GM12892 (cell line): ENCODE results near the gene PACC1.

ENCODE experiments used
- POLR2A ChIP-seq: IDR thresholded peaks from 2 replicates; pipeline ENCODE4 v1.6.1; 2011; ENCODE audit warnings: low read depth, low read length, control low read depth
- TAF1 ChIP-seq: IDR thresholded peaks from 2 replicates; pipeline ENCODE4 v1.6.1; 2011; ENCODE audit warnings: low read depth, mild to moderate bottlenecking, control low read depth, low read length, borderline replicate concordance

DNA sequence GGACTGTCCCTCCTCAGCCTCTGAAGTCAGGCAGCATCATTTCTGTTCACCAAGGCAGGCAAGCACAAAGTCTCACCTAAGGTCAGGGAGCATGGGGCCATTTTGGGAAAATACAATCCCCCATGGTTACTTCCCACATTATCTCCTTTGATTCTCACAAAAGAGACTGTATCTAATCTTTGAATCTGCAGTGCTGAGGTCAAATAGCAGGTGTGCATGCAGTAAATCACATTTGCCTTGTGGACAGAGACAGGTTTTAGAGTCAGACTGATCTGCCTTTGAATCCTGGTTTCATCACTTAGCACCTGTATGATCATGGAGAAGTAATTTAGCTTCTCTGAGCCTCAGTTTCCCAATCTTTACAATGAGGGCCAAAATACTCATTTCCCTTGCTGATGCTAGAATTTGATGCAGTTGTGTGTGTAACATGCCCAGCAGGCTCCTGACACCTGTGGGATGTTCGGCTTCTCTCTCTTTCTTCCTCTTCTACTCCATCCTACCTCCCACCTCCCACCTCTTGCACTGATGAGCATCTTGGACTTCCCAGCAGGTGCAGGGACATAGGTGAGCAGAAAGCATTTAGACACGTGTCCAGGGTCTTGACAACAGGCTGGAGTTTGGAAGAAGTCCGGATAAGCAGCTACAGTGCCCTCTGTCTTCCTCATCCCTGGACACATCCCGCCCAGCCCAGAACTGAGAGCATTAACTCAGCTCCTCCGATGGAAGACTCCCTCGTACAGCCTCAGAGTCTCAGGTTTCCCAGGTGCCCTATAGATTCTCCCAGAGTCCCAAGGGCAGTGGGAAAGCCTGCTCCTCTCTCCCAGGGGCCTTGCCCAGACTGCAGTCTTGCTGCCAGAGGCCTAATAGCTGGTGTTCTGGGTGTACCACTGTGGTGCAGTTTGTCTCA, 37.0 kb upstream of the PACC1 start:
- TF ChIP-seq POLR2A: no peak
- no peak for TF ChIP-seq TAF1
